Measurements from ENCODE around the gene TRIM71. TPM values are rescaled to one million over a fixed set of nuclear protein-coding genes. Genes with fewer than 3 reads are reported as not detected.
A peak's percentile ranks its signal among the peaks of the same experiment; 100 is the strongest.

The TRIM71 gene
- total RNA-seq, 1 donor from 2014 or later = 17.2 TPM

DNA sequence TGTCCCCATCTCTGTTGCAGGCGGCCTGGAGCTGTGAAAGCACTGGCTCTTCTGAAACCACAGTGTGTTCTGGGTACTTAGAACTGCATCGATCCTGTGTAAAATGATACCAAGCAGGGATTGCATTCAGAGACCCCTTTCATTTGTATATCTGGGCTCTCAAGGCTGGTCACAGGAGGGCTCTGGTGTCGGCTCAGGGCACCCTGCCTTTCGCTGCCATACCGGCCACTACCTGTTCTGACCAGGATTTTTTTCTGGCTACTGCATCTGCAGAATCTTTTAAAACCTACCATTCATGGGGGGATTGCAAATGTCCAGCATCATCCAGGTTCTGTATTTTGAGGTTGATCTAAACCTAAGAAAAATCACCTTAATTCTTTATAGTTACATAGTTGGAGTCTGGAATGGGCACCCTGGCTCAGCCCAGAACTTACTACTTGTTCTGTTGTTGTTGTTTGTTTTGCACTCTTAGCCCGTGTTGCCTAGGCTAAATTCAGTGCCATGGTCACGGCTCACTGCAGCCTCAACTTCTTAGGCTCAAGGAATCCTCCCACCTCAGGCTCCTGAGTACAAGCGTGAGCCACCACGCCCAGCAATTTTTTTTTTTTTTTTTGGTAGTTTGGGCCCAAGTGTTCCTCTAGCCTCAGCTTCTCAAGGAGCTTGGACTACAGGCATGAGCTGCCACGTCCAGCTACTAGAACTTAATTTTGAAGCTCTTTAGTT, 52.7 kb downstream of the TRIM71 start:
- H3K79me2 ChIP-seq (ENCODE audit: insufficient read depth, low read length) = no peaks in the 10 kb centered on the region
- no peak for TF ChIP-seq EZH2 (IDR thresholded peaks at IDR 0.05; ENCODE audit: insufficient read depth, low read length)
- TF ChIP-seq, protein P1, sequence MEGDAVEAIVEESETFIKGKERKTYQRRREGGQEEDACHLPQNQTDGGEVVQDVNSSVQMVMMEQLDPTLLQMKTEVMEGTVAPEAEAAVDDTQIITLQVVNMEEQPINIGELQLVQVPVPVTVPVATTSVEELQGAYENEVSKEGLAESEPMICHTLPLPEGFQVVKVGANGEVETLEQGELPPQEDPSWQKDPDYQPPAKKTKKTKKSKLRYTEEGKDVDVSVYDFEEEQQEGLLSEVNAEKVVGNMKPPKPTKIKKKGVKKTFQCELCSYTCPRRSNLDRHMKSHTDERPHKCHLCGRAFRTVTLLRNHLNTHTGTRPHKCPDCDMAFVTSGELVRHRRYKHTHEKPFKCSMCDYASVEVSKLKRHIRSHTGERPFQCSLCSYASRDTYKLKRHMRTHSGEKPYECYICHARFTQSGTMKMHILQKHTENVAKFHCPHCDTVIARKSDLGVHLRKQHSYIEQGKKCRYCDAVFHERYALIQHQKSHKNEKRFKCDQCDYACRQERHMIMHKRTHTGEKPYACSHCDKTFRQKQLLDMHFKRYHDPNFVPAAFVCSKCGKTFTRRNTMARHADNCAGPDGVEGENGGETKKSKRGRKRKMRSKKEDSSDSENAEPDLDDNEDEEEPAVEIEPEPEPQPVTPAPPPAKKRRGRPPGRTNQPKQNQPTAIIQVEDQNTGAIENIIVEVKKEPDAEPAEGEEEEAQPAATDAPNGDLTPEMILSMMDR (IDR thresholded peaks at IDR 0.05; ENCODE audit: insufficient read depth, low read depth, low read length) = no peak
- H3K9ac ChIP-seq (ENCODE audit: low read length) = no peak overlapping the region
- H3K27me3 ChIP-seq (ENCODE audit: insufficient read depth, low read length) = peaks cover 8% of the 10 kb centered on the region
- H2AFZ ChIP-seq (ENCODE audit: low read depth, low read length) = peak overlapping the region; percentile 11
- H3K4me3 ChIP-seq (ENCODE audit: insufficient read depth, low read depth, low read length) = no peak overlapping the region
- H3K4me1 ChIP-seq (ENCODE audit: insufficient read depth, low read length) = peaks cover under 1% of the 10 kb centered on the region
- no peaks in the 10 kb centered on the region for H3K9me3 ChIP-seq (ENCODE audit: insufficient read depth, low read depth, low read length)
- Mint-ChIP-seq H3K27ac (ENCODE audit: unreplicated experiment) (no peak overlapping the region), H3K27me3 (ENCODE audit: low read depth, unreplicated experiment) (no peaks in the 10 kb centered on the region), H3K4me3 (ENCODE audit: unreplicated experiment) (no peak overlapping the region), H3K36me3 (ENCODE audit: low read depth, unreplicated experiment) (peaks cover 5% of the 10 kb centered on the region), H3K9me3 (ENCODE audit: unreplicated experiment) (no peaks in the 10 kb centered on the region), H3K4me1 (ENCODE audit: low read depth, unreplicated experiment) (peaks cover 39% of the 10 kb centered on the region)
- no peak overlapping the region for H3K27ac ChIP-seq (ENCODE audit: low read depth, low read length)
- H3K4me2 ChIP-seq (ENCODE audit: low read length) = no peak overlapping the region
- no peak for DNase-seq (ENCODE audit: low read depth)
- no peaks in the 10 kb centered on the region for H3K36me3 ChIP-seq (ENCODE audit: insufficient read depth, low read length)
- FAIRE-seq = no peak
- no peaks in the 10 kb centered on the region for H4K20me1 ChIP-seq (ENCODE audit: insufficient read depth, low read length)

DNA sequence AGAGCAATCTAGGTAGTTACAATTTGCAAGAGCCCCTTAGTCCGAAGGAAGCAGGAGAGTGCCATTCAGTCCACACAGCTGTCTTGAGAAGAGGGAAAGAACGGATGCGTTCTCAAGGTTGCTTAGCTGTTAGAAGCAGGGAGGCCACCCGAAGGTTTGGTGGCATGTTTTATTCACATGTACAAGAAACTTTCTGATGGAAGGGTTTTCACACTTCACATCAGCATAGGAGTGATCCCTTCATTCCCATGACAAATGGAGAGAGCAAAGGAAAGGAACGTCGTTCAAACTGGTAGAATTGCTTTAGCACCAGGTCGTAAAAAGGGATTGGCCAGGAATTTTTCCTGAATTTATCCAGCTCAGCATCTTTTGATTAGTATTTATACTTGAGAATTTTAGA, 53.5 kb downstream of the TRIM71 start:
- peaks cover 3% of the 10 kb centered on the region for H3K4me1 ChIP-seq (ENCODE audit: insufficient read depth, low read length)
- H3K36me3 ChIP-seq (ENCODE audit: insufficient read depth, low read length) = no peaks in the 10 kb centered on the region
- no peaks in the 10 kb centered on the region for H4K20me1 ChIP-seq (ENCODE audit: insufficient read depth, low read length)
- no peak overlapping the region for H3K4me3 ChIP-seq (ENCODE audit: insufficient read depth, low read depth, low read length)
- Mint-ChIP-seq H3K36me3 (ENCODE audit: low read depth, unreplicated experiment) (peaks cover 8% of the 10 kb centered on the region), H3K27ac (ENCODE audit: unreplicated experiment) (no peak overlapping the region), H3K9me3 (ENCODE audit: unreplicated experiment) (no peaks in the 10 kb centered on the region), H3K4me1 (ENCODE audit: low read depth, unreplicated experiment) (peaks cover 32% of the 10 kb centered on the region), H3K27me3 (ENCODE audit: low read depth, unreplicated experiment) (no peaks in the 10 kb centered on the region), H3K4me3 (ENCODE audit: unreplicated experiment) (no peak overlapping the region)
- H3K9ac ChIP-seq (ENCODE audit: low read length) = no peak overlapping the region
- peaks cover 8% of the 10 kb centered on the region for H3K27me3 ChIP-seq (ENCODE audit: insufficient read depth, low read length)
- DNase-seq (ENCODE audit: low read depth) = no peak
- no peak for TF ChIP-seq EZH2 (IDR thresholded peaks at IDR 0.05; ENCODE audit: insufficient read depth, low read length)
- TF ChIP-seq, protein P1 (IDR thresholded peaks at IDR 0.05; ENCODE audit: insufficient read depth, low read depth, low read length) = no peak
- no peaks in the 10 kb centered on the region for H3K9me3 ChIP-seq (ENCODE audit: insufficient read depth, low read depth, low read length)
- no peak overlapping the region for H2AFZ ChIP-seq (ENCODE audit: low read depth, low read length)
- no peak for FAIRE-seq
- H3K79me2 ChIP-seq (ENCODE audit: insufficient read depth, low read length) = no peaks in the 10 kb centered on the region
- H3K4me2 ChIP-seq (ENCODE audit: low read length) = no peak overlapping the region
- no peak overlapping the region for H3K27ac ChIP-seq (ENCODE audit: low read depth, low read length)

All from astrocyte (in vitro differentiated cells and primary cell).